Heart left ventricle (tissue), 16 donors: ENCODE results near the gene SMIM32. TPM values are rescaled to one million over a fixed set of nuclear protein-coding genes. Genes with fewer than 3 reads are reported as not detected.

Experiments used
- ATAC-seq, 4 donors: fragments of 200-7000 bp; cut with Tn5 transposase; one replicate each; pipeline ENCODE4 v1.9.1; 2020 to 2022; ENCODE audit warnings: moderate library complexity in 4 of 4, mild to moderate bottlenecking in 3 of 4, moderate number of reproducible peaks in 1 of 4
- DNase-seq, 5 donors: peaks; one replicate each; pipeline ENCODE4 v3.0.0-alpha.2; 2020
- H3K27ac ChIP-seq, 12 donors: fragments of 200-600 bp; sonication (generic) in 4 of 12; one replicate each; pipeline versions ENCODE4 v1.5.0 to v1.8.0; 2016 to 2022; ENCODE audit warnings: mild to moderate bottlenecking in 2 of 12
- H3K27me3 ChIP-seq, 9 donors: fragments of 200-600 bp; sonication (generic) in 2 of 9; one replicate each; pipeline versions ENCODE4 v1.5.1 to v1.8.0; 2016 to 2022; ENCODE audit warnings: mild to moderate bottlenecking in 3 of 9
- H3K36me3 ChIP-seq, 9 donors: fragments of 200-600 bp; sonication (generic) in 2 of 9; one replicate each; pipeline versions ENCODE4 v1.5.0 to v1.8.0; 2018 to 2022; ENCODE audit warnings: mild to moderate bottlenecking in 2 of 9
- H3K4me1 ChIP-seq, 12 donors: fragments of 200-600 bp; sonication (generic) in 4 of 12; one replicate each; pipeline versions ENCODE4 v1.5.0 to v1.8.0; 2016 to 2022; ENCODE audit warnings: mild to moderate bottlenecking in 3 of 12
- H3K4me3 ChIP-seq, 12 donors: fragments of 200-600 bp; sonication (generic) in 4 of 12; one replicate each; pipeline versions ENCODE4 v1.5.0 to v1.8.0; 2017 to 2022; ENCODE audit warnings: mild to moderate bottlenecking in 9 of 12, moderate library complexity in 4 of 12
- H3K9me3 ChIP-seq, 12 donors: fragments of 200-600 bp; sonication (generic) in 4 of 12; one replicate each; pipeline versions ENCODE4 v1.5.0 to v1.8.0; 2016 to 2022; ENCODE audit warnings: mild to moderate bottlenecking in 1 of 12
- CTCF ChIP-seq, 12 donors: fragments of 200-600 bp; sonication (generic) in 4 of 12; IDR thresholded peaks; one replicate each; pipeline versions ENCODE4 v1.5.0 to v1.8.0; 2018 to 2022; ENCODE audit warnings: antibody characterized with exemption in 12 of 12, mild to moderate bottlenecking in 5 of 12
- POLR2A ChIP-seq, 2 donors: fragments of 450-650 bp; IDR thresholded peaks; one replicate each; pipeline ENCODE4 v1.6.1; 2017; ENCODE audit warnings: antibody characterized with exemption in 2 of 2, mild to moderate bottlenecking in 2 of 2, moderate library complexity in 2 of 2
- WGBS, 4 donors: extraction: QIAGEN DNeasy Blood & Tissue Kit in 2 of 4; methylation state at CpG; one replicate each; pipeline versions ENCODE4 v1.1.5 to v1.1.7; 2013 to 2018; 5-methylcytosine and 5-hydroxymethylcytosine counted together
- intact Hi-C, 10 donors: fragments of 100-400 bp; cut with DNase I; formaldehyde crosslinking; loops; one replicate each; pipeline versions ENCODE4 v1.11.1 to v1.14.2; 2022
- polyA plus RNA-seq, 2 donors: library from polyadenylated mRNA; stranded (reverse); fragments of 200-250 nt; gene quantifications; one replicate each; pipeline ENCODE4 v1.2.3, GENCODE V29; 2013
- total RNA-seq, 9 donors: library from RNA; depleted of rRNA in 2 of 9; stranded (reverse); fragments of >200 nt in 2 of 9; fragmentation: NEBNext Ultra II Directional in 3 of 9; extraction: Animal tissue kit (Norgen Biotek cat#: 25700) in 3 of 9; gene quantifications; one replicate each; pipeline versions ENCODE4 v1.1.0 to v1.2.4, GENCODE V29; 2016 to 2023
- donor health status: ischemic (EF 13 %, LVEDD 7.1; RV severe dilation, severe dysfunction).
- donor health status: healthy with polysubstance abuse.
- donor health status: DM: no; HTN: yes; CAD: no.
- donor health status: DM: no; HTN: no; CAD: no.
- donor health status: ischemic (EF 25% LVEDD 6.9; RV normal size, moderate dysfunction).
- donor health status: ischemic (EF 25% LVEDD 5.7; RV mildly dilated, moderate dysfunction).
- donor health status: healthy.
- donor health status: DM: yes; HTN: yes; CAD: no.
- donor health status: ischemic (EF 35%, LVEDD 5.7; RV mildly dilated, moderate dysfunction).
- donor health status: nonischemic (EF 11% LVEDD 7.7; RV severe dilation, severe dysfunction).
- donor health status: DM: yes; HTN: yes; CAD: no.
- donor health status: PGD.
- donor health status: ischemic (EF 29% LVEDD 5.4; RV normal size, mild dysfunction).
- donor health status: nonischemic (EF 23%, LVEDD 6.1; RV moderate dilation, normal function).

SMIM32 gene
- total and polyA plus RNA-seq, 11 donors = not detected

- TF ChIP-seq POLR2A (IDR thresholded peaks at IDR 0.05) = no peak
- no peak for TF ChIP-seq CTCF (IDR thresholded peaks at IDR 0.05)
- Histone ChIP-seq H3K27me3 (peaks cover 0 to 30% (median 9%) of the 10 kb centered on the region in 9 donors), H3K36me3 (no peaks in the 10 kb centered on the region), H3K27ac (no peak overlapping the region), H3K4me1 (no peaks in the 10 kb centered on the region), H3K9me3 (peaks cover 0 to 10% (median 0%) of the 10 kb centered on the region in 12 donors), H3K4me3 (no peak overlapping the region)
- ATAC-seq = no peak
- DNase-seq = no peak
- WGBS, 4 donors = 61 to 71% (median 63%) methylated on average over 3 of the region's 3 CpGs
- intact Hi-C loops = loop anchor here in 1 of 10 donors (10.0 kb wide), 1 partner anchor 264 kb away; no protein-coding TSS in a partner anchor
Observed at GRCh38 chr5:136208916-136209315, 16.0 kb upstream of the SMIM32 start.

GRCh38 chr5:136207631-136208030 is 14.7 kb upstream of the SMIM32 start:
- ATAC-seq (no peak), DNase-seq (no peak)
- no peak overlapping the region for H3K27ac ChIP-seq
- H3K27me3 ChIP-seq = peaks cover 0 to 21% (median 5%) of the 10 kb centered on the region in 9 donors
- H3K9me3 ChIP-seq = peaks cover 0 to 10% (median 0%) of the 10 kb centered on the region in 12 donors
- TF ChIP-seq CTCF (IDR thresholded peaks at IDR 0.05) (no peak), POLR2A (IDR thresholded peaks at IDR 0.05) (no peak)
- intact Hi-C loops = loop anchor here in 1 of 10 donors (10.0 kb wide), 1 partner anchor 263 kb away; no protein-coding TSS in a partner anchor
- no peaks in the 10 kb centered on the region for H3K4me1 ChIP-seq
- WGBS, 4 donors = 86 to 98% (median 95%) methylated on average over 7 of the region's 7 CpGs
- H3K4me3 ChIP-seq = no peak overlapping the region
- H3K36me3 ChIP-seq = no peaks in the 10 kb centered on the region

GRCh38 chr5:136206361-136206760 is 13.4 kb upstream of the SMIM32 start:
- peaks cover 0 to 12% (median 1%) of the 10 kb centered on the region in 9 donors for H3K27me3 ChIP-seq
- no peak for DNase-seq
- intact Hi-C loops = loop anchor here in 1 of 10 donors (10.0 kb wide), 1 partner anchor 262 kb away; no protein-coding TSS in a partner anchor
- no peaks in the 10 kb centered on the region for H3K4me1 ChIP-seq
- H3K27ac ChIP-seq = no peak overlapping the region
- no peak overlapping the region for H3K4me3 ChIP-seq
- H3K36me3 ChIP-seq = no peaks in the 10 kb centered on the region
- TF ChIP-seq POLR2A (IDR thresholded peaks at IDR 0.05) (no peak), CTCF (IDR thresholded peaks at IDR 0.05) (no peak)
- 71 to 89% (median 83%) methylated on average over 5 of the region's 5 CpGs for WGBS, 4 donors
- no peak for ATAC-seq
- peaks cover 0 to 10% (median 0%) of the 10 kb centered on the region in 12 donors for H3K9me3 ChIP-seq

GRCh38 chr5:136205941-136206340 is 13.0 kb upstream of the SMIM32 start:
- DNase-seq (no peak), ATAC-seq (no peak)
- TF ChIP-seq POLR2A (IDR thresholded peaks at IDR 0.05) (no peak), CTCF (IDR thresholded peaks at IDR 0.05) (no peak)
- H3K36me3 ChIP-seq = no peaks in the 10 kb centered on the region
- no peaks in the 10 kb centered on the region for H3K4me1 ChIP-seq
- intact Hi-C loops = loop anchor here in 1 of 10 donors (10.0 kb wide), 1 partner anchor 261 kb away; no protein-coding TSS in a partner anchor
- 65 to 86% (median 79%) methylated on average over 1 to 4 of the region's 4 CpGs for WGBS, 4 donors
- peaks cover 0 to 12% (median 0%) of the 10 kb centered on the region in 9 donors for H3K27me3 ChIP-seq
- no peak overlapping the region for H3K4me3 ChIP-seq
- H3K9me3 ChIP-seq = peaks cover 0 to 10% (median 0%) of the 10 kb centered on the region in 12 donors
- H3K27ac ChIP-seq = no peak overlapping the region
